HepG2 (cell line): ENCODE measurements around the gene TIMM44. TPM values are rescaled to one million over a fixed set of nuclear protein-coding genes. Genes with fewer than 3 reads are reported as not detected.

ENCODE experiments used
- DNMT1 ChIP-seq: sonication (generic); formaldehyde crosslinking; IDR thresholded peaks from 2 replicates; pipeline ENCODE4 v1.5.1; 2020; ENCODE audit warnings: mild to moderate bottlenecking, missing genetic modification reagents
- DNMT3B ChIP-seq: conservative IDR thresholded peaks from 2 replicates; pipeline ENCODE4 v1.6.1; 2016; ENCODE audit warnings: missing biosample characterization, control low read depth
- ELF3 ChIP-seq: IDR thresholded peaks from 2 replicates; pipeline ENCODE4 v1.6.1; 2016; ENCODE audit warnings: missing genetic modification reagents, missing compliant biosample characterization
- FIP1L1 ChIP-seq: fragments of 200-400 bp; formaldehyde crosslinking; IDR thresholded peaks from 2 replicates; pipeline ENCODE4 v1.6.1; 2018; ENCODE audit warnings: low read depth, mild to moderate bottlenecking, low read length, moderate library complexity, borderline replicate concordance; ENCODE audit not compliant: insufficient read depth
- FOXA1 ChIP-seq, 2 experiments: fragments of 450-650 bp in 1 of 2; sonication (generic) in 1 of 2; formaldehyde crosslinking in 1 of 2; IDR thresholded peaks; 2 replicates each; pipeline versions ENCODE4 v1.4.0 to v1.6.1; 2016 to 2020; ENCODE audit warnings: missing genetic modification reagents in 1 of 2
- IRF9 ChIP-seq: sonication (generic); formaldehyde crosslinking; IDR thresholded peaks from 2 replicates; pipeline ENCODE4 v1.8.0; 2022; ENCODE audit warnings: missing genetic modification reagents, mild to moderate bottlenecking, borderline replicate concordance
- NFATC3 ChIP-seq: sonication (generic); formaldehyde crosslinking; IDR thresholded peaks from 2 replicates; pipeline ENCODE4 v1.5.1; 2020; ENCODE audit warnings: mild to moderate bottlenecking, missing genetic modification reagents
- POLR2A ChIP-seq, 2 experiments: IDR thresholded peaks; 2 replicates each; pipeline ENCODE4 v1.6.1; 2011; ENCODE audit warnings: low read depth in 2 of 2, low read length in 2 of 2, mild to moderate bottlenecking in 1 of 2, moderate library complexity in 1 of 2; ENCODE audit not compliant: insufficient read depth in 1 of 2
- PRDM4 ChIP-seq: sonication (generic); formaldehyde crosslinking; IDR thresholded peaks from 2 replicates; pipeline ENCODE4 v1.9.0; 2021; ENCODE audit warnings: missing genetic modification reagents, borderline replicate concordance
- RARA ChIP-seq: IDR thresholded peaks from 2 replicates; pipeline ENCODE4 v1.6.1; 2016; ENCODE audit warnings: missing genetic modification reagents, missing compliant biosample characterization
- RFXAP ChIP-seq: sonication (generic); formaldehyde crosslinking; IDR thresholded peaks from 2 replicates; pipeline ENCODE4 v1.4.0; 2020; ENCODE audit warnings: missing genetic modification reagents, borderline replicate concordance
- SAP130 ChIP-seq: IDR thresholded peaks from 2 replicates; pipeline ENCODE4 v1.6.1; 2016; ENCODE audit warnings: low read depth
- SP4 ChIP-seq: sonication (generic); formaldehyde crosslinking; IDR thresholded peaks from 2 replicates; pipeline ENCODE4 v1.8.1; 2023; ENCODE audit warnings: mild to moderate bottlenecking, missing genetic modification reagents
- STAG1 ChIP-seq: sonication (generic); formaldehyde crosslinking; IDR thresholded peaks from 2 replicates; pipeline ENCODE4 v1.4.0; 2020; ENCODE audit warnings: missing genetic modification reagents
- TBX3 ChIP-seq: fragments of 450-650 bp; IDR thresholded peaks from 2 replicates; pipeline ENCODE4 v1.6.1; 2017; ENCODE audit warnings: antibody characterized with exemption, mild to moderate bottlenecking, inconsistent platforms, borderline replicate concordance
- TEAD3 ChIP-seq: optimal IDR thresholded peaks from 2 replicates; pipeline ENCODE3; 2016; ENCODE audit warnings: borderline replicate concordance
- ZNF180 ChIP-seq: sonication (generic); formaldehyde crosslinking; IDR thresholded peaks from 2 replicates; pipeline ENCODE4 v1.4.0; 2020; ENCODE audit warnings: low read depth, missing genetic modification reagents, borderline replicate concordance
- ZNF292 ChIP-seq: sonication (generic); formaldehyde crosslinking; IDR thresholded peaks from 2 replicates; pipeline ENCODE4 v1.8.1; 2022; ENCODE audit warnings: mild to moderate bottlenecking, low read depth, missing genetic modification reagents, borderline replicate concordance
- ZNF431 ChIP-seq: sonication (generic); formaldehyde crosslinking; IDR thresholded peaks from 2 replicates; pipeline ENCODE4 v1.9.0; 2022; ENCODE audit warnings: missing genetic modification reagents, low read depth, mild to moderate bottlenecking, borderline replicate concordance
- ZNF776 ChIP-seq: sonication (generic); formaldehyde crosslinking; IDR thresholded peaks from 2 replicates; pipeline ENCODE4 v1.4.0; 2020; ENCODE audit warnings: mild to moderate bottlenecking, missing genetic modification reagents
- ZNF781 ChIP-seq: sonication (generic); formaldehyde crosslinking; IDR thresholded peaks from 2 replicates; pipeline ENCODE4 v1.5.1; 2020; ENCODE audit warnings: borderline replicate concordance, mild to moderate bottlenecking, missing genetic modification reagents; ENCODE audit errors: not compliant biosample characterization
- polyA plus RNA-seq, 8 experiments: library from polyadenylated mRNA; depleted of rRNA in 3 of 8; stranded (reverse) in 7 of 8; unstranded in 1 of 8; fragments of >200 nt; fragmentation: Illumina TruSeq in 4 of 8; extraction: Trizol in 4 of 8; gene quantifications; 2 replicates each; pipeline versions ENCODE4 v1.2.1 to v1.2.3, GENCODE V29; 2011 to 2016; ENCODE audit warnings: low read depth in 4 of 8, missing spikeins in 1 of 8, mixed read lengths in 1 of 8; ENCODE audit not compliant: insufficient read depth in 1 of 8
- total RNA-seq, 5 experiments: library from RNA; depleted of rRNA; stranded (reverse); fragments of >200 nt; fragmentation: Illumina TruSeq; extraction: Trizol; gene quantifications; 2 replicates each; pipeline ENCODE4 v1.2.3, GENCODE V29; 2016; ENCODE audit warnings: low read depth in 1 of 5
- TF ChIP-seq, protein P1 (sequence below): sonication (generic); formaldehyde crosslinking; IDR thresholded peaks from 2 replicates; pipeline ENCODE4 v1.8.1; 2023; ENCODE audit warnings: mild to moderate bottlenecking, missing genetic modification reagents
- TF ChIP-seq, protein P2 (sequence below): IDR thresholded peaks from 2 replicates; pipeline ENCODE4 v1.6.1; 2018; ENCODE audit warnings: missing genetic modification reagents, mild to moderate bottlenecking, missing compliant biosample characterization

Gene TIMM44
- total and polyA plus RNA-seq, 2 of the 13 experiments (the other 11 are each of a cell fraction or from before 2014, with no cell fraction given) = 42.9 to 72.6 TPM

DNA sequence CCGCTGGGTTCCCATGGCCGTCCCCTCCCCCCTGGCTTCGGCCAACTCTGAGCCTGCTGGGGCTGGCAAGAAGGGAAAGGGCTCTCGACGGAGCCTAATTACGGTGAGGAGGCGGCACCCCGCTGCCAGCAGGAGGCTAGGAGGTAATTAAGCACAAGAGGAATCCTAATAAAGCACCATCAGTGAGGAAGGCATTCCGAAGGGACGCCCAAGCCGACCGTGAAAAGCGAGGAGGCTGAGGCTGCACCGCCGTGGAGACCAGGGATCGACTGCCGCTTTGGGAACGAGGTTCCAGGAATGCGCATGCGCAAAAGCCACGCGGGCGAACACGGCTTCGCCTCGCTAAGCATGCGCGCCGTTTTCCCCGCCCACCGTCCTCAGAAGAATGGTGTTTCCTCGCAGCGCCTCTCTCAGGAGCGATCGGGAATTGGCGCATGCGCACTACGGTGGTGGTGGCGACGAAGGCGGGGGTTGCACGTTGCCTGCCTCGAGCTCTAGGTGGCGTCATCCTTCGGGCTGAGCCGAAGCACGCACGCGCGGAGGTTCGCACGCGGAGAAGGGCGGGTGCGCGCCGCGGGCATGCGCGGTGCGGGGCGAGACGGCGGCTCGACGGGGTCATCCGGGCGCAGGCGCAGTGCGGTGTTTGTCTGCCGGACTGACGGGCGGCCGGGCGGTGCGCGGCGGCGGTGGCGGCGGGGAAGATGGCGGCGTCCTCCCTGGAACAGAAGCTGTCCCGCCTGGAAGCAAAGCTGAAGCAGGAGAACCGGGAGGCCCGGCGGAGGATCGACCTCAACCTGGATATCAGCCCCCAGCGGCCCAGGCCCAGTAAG is 40.0 kb downstream of the TIMM44 start, which contains the start of gene MAP2K7 (continued):
- TF ChIP-seq PRDM4 = no peak
- TF ChIP-seq TEAD3 (CRISPR knock-in tag) = peak; percentile 87
- no peak for TF ChIP-seq FIP1L1
- peak; percentile 72; the same call in 1 of the 2 replicates for TF ChIP-seq RFXAP
- TF ChIP-seq, protein P1, sequence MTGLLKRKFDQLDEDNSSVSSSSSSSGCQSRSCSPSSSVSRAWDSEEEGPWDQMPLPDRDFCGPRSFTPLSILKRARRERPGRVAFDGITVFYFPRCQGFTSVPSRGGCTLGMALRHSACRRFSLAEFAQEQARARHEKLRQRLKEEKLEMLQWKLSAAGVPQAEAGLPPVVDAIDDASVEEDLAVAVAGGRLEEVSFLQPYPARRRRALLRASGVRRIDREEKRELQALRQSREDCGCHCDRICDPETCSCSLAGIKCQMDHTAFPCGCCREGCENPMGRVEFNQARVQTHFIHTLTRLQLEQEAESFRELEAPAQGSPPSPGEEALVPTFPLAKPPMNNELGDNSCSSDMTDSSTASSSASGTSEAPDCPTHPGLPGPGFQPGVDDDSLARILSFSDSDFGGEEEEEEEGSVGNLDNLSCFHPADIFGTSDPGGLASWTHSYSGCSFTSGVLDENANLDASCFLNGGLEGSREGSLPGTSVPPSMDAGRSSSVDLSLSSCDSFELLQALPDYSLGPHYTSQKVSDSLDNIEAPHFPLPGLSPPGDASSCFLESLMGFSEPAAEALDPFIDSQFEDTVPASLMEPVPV (CRISPR knock-in tag) = peak; percentile 74; the same call in 1 of the 2 replicates
- TF ChIP-seq DNMT1 (CRISPR knock-in tag) = 0 out of 2 replicates have a peak, but pooled peaks have one; percentile 78
- TF ChIP-seq ELF3 = peak; percentile 76
- TF ChIP-seq SAP130 (CRISPR knock-in tag) = peak; percentile 90
- no peak for TF ChIP-seq ZNF180 (CRISPR knock-in tag)
- TF ChIP-seq STAG1 (CRISPR knock-in tag) = peak; percentile 70
- TF ChIP-seq ZNF292 = no peak
- TF ChIP-seq NFATC3 (CRISPR knock-in tag) = no peak
- TF ChIP-seq RARA (CRISPR knock-in tag) = peak; percentile 6; the same call in 1 of the 2 replicates
- no peak for TF ChIP-seq TBX3
- TF ChIP-seq FOXA1 (IDR thresholded peaks at IDR 0.05) = no peak
- TF ChIP-seq FOXA1 (CRISPR knock-in tag; IDR thresholded peaks at IDR 0.05) = 0 out of 2 replicates have a peak, but pooled peaks have one; percentile 31
- TF ChIP-seq SP4 = peak; percentile 69; the same call in 1 of the 2 replicates
- peak; percentile 88 to 99 for TF ChIP-seq POLR2A (IDR thresholded peaks at IDR 0.05; ENCODE audit: insufficient read depth in 1 of 2, low read depth in 2 of 2, low read length in 2 of 2)
- TF ChIP-seq, protein P2, sequence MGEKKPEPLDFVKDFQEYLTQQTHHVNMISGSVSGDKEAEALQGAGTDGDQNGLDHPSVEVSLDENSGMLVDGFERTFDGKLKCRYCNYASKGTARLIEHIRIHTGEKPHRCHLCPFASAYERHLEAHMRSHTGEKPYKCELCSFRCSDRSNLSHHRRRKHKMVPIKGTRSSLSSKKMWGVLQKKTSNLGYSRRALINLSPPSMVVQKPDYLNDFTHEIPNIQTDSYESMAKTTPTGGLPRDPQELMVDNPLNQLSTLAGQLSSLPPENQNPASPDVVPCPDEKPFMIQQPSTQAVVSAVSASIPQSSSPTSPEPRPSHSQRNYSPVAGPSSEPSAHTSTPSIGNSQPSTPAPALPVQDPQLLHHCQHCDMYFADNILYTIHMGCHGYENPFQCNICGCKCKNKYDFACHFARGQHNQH (CRISPR knock-in tag) = peak; percentile 97
- peak; percentile 83 for TF ChIP-seq IRF9 (CRISPR knock-in tag)
- TF ChIP-seq ZNF781 (CRISPR knock-in tag) = peak; percentile 65
- TF ChIP-seq ZNF431 (CRISPR knock-in tag) = peak; percentile 31; the same call in 1 of the 2 replicates
- no peak for TF ChIP-seq DNMT3B (CRISPR knock-in tag)
- TF ChIP-seq ZNF776 = peak; percentile 87; the same call in 1 of the 2 replicates
